ENCODE measurements around the gene GRIK1. TPM values are rescaled to one million over a fixed set of nuclear protein-coding genes. Genes with fewer than 3 reads are reported as not detected.

Gene GRIK1
- total RNA-seq, 4 donors from 2014 or later, result 0.30 to 0.76 (median 0.36) TPM

DNA sequence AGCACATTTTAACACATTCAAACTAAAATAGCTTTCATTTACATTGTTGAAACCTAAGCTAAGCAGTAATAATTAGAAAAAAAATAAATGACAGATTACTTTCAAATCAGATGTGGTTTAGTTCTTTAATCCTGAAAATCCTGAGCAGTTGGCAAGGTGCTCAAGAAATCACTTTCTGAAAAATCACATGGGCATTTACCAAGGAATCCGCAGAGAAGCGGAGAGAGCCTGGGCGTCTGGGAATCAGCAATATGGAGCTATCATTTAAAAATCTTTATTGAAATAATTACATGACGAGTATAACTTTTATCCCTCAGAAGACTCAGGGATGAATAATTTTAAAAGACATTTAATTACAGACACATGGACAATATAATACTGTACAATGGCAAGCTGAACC is 30.2 kb downstream of the GRIK1 start:
- no peak overlapping the region for H3K4me3 ChIP-seq (ENCODE audit: low read depth, poor library complexity, severe bottlenecking)
- no peak for DNase-seq (ENCODE audit: low spot score in 2 of 2)
- TF ChIP-seq, protein P1, sequence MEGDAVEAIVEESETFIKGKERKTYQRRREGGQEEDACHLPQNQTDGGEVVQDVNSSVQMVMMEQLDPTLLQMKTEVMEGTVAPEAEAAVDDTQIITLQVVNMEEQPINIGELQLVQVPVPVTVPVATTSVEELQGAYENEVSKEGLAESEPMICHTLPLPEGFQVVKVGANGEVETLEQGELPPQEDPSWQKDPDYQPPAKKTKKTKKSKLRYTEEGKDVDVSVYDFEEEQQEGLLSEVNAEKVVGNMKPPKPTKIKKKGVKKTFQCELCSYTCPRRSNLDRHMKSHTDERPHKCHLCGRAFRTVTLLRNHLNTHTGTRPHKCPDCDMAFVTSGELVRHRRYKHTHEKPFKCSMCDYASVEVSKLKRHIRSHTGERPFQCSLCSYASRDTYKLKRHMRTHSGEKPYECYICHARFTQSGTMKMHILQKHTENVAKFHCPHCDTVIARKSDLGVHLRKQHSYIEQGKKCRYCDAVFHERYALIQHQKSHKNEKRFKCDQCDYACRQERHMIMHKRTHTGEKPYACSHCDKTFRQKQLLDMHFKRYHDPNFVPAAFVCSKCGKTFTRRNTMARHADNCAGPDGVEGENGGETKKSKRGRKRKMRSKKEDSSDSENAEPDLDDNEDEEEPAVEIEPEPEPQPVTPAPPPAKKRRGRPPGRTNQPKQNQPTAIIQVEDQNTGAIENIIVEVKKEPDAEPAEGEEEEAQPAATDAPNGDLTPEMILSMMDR (IDR thresholded peaks at IDR 0.05), result no peak
- no peak for TF ChIP-seq POLR2A (IDR thresholded peaks at IDR 0.05)
- intact Hi-C loops (cut with DNase I; ENCODE audit: low total_unique reads), result no loop called here
- WGBS, 2 donors, result 89 to 90% methylated on average over 4 of the region's 4 CpGs

DNA sequence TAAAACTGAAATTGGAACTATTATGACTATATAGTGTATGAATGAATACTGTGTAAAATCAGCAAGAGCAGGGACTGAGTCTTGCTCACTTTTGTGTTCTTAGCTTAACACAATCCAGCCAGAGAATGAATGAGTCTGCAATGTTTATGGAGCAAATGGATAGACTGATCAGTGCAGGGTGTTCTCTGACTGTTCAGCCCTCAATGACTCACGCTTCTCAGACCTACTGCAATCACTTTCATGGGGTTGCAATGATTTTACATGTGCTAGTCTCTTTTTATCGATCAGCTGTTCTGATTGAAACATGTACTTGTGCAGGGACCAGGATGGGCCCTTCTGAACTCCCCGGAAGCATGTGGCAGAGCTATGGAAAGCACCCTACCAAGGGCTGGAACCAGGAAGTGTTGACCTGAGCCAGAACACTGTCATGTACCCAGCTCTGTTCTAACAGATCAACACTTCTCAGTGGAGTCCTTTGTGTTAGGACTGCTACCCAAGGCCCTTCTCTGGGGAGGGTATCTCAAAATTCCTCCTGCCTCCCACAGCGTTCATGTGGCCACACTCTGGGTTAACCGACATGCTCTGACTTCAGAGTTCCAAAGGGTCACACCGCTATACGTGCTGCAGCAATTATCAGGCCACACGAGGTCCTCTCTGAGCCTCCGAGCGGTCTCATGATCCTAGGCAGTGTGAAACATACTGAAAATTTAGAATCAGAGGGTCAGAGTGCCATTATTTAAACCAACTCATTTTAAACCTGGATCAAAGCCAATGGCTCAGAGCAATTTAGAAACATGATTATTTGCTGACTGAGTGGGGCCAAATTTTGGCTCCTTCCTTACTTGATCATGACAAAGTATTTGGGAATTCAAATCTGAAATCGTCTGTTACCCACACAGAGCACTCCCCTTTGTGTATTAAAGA is 35.2 kb downstream of the GRIK1 start:
- intact Hi-C loops (cut with DNase I; ENCODE audit: low total_unique reads), result no loop called here
- H3K4me3 ChIP-seq (ENCODE audit: low read depth, poor library complexity, severe bottlenecking), result no peak overlapping the region
- TF ChIP-seq, protein P1 (IDR thresholded peaks at IDR 0.05), result no peak
- TF ChIP-seq POLR2A (IDR thresholded peaks at IDR 0.05), result no peak
- WGBS, 2 donors, result 72 to 77% methylated on average over 11 of the region's 11 CpGs
- no peak for DNase-seq (ENCODE audit: low spot score in 2 of 2)

DNA sequence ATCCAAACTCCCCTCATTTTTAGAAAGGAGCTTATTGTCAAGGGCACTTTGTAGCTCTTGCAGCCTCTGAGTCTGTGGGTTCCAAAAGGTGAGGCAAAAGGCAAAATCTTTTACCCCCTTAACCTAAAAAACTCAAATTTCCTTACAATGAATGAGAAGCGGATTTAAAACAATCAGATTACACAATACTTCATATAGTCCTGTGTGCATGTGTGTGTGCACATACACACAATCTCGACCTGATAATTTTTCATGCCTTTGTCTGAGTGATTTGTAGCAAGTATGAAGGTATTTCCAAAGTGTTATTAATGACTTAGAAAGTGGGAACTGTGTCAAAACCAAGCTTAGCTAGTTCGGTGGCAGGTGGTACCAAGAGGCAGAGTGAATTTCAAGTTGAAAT is 42.9 kb downstream of the GRIK1 start:
- no peak for DNase-seq (ENCODE audit: low spot score in 2 of 2)
- intact Hi-C loops (cut with DNase I; ENCODE audit: low total_unique reads), result no loop called here
- H3K4me3 ChIP-seq (ENCODE audit: low read depth, poor library complexity, severe bottlenecking), result no peak overlapping the region
- no peak for TF ChIP-seq POLR2A (IDR thresholded peaks at IDR 0.05)
- TF ChIP-seq, protein P1 (IDR thresholded peaks at IDR 0.05), result no peak
- 69 to 73% methylated on average over 3 of the region's 3 CpGs for WGBS, 2 donors

DNA sequence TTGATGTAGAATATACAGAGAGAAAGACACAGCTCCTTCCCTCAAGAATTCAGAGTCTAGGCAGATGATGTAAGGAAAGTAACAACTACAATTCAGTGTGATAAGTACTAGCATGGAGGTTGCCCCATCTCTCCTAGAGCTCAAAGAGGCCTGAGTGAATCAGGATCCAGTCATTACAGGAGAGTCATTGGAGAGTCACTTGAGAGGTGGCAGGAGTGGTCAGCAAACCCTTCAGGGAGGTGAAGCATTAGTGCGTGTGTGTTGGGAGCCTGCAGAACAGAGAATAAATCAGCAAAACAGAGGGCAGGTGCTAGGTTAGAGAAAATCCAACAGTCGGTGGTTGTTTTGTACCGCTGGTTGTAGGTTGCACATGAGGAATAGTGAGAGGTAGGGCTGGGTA is 46.1 kb downstream of the GRIK1 start:
- no peak for TF ChIP-seq POLR2A (IDR thresholded peaks at IDR 0.05)
- TF ChIP-seq, protein P1 (IDR thresholded peaks at IDR 0.05), result no peak
- no peak for DNase-seq (ENCODE audit: low spot score in 2 of 2)
- intact Hi-C loops (cut with DNase I; ENCODE audit: low total_unique reads), result no loop called here

DNA sequence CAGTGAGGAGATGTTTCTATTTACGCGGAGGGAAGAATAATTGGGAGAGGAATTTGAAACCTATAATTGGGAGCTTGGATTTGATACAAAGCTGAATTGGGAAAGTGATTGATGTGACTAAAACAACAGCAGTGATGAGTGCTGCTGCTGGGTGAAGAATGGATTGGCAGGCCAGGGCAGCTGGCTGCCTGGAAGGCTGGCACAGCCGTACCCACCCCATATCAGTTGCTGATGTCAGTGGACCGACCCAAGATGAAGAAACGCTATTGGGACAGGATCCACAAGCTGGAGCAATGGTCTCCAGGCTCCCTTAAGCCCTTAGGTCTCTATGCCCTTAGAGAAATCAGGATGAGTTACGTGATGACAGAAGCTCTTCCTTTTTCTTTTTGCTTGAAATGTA is 47.4 kb downstream of the GRIK1 start:
- H3K4me3 ChIP-seq (ENCODE audit: low read depth, poor library complexity, severe bottlenecking), result no peak overlapping the region
- DNase-seq (ENCODE audit: low spot score in 2 of 2), result no peak
- intact Hi-C loops (cut with DNase I; ENCODE audit: low total_unique reads), result no loop called here
- TF ChIP-seq, protein P1 (IDR thresholded peaks at IDR 0.05), result no peak
- TF ChIP-seq POLR2A (IDR thresholded peaks at IDR 0.05), result no peak
- WGBS, 2 donors, result 64 to 73% methylated on average over 6 of the region's 6 CpGs

More for the DNA sequence above, 46.1 kb downstream of the GRIK1 start:
- WGBS, 2 donors, result 96% methylated on average over 3 of the region's 3 CpGs
- H3K4me3 ChIP-seq (ENCODE audit: low read depth, poor library complexity, severe bottlenecking), result no peak overlapping the region
